Fibroblast of mammary gland (primary cell): Measurements from ENCODE around the gene ANKRD49.
A peak's percentile ranks its signal among the peaks of the same experiment; 100 is the strongest.

ENCODE experiments used
- DNase-seq: peaks from one replicate; pipeline ENCODE4 v3.0.0-alpha.2; 2010; ENCODE audit warnings: low read depth
- H3K4me3 ChIP-seq: 2 replicates; pipeline ENCODE4 v1.5.1; 2011; ENCODE audit warnings: low read depth, mild to moderate bottlenecking, low read length, moderate library complexity; ENCODE audit not compliant: control insufficient read depth
- CTCF ChIP-seq: conservative IDR thresholded peaks from 2 replicates; pipeline ENCODE4 v1.5.1; 2011; ENCODE audit warnings: low read depth, low read length, inconsistent platforms; ENCODE audit not compliant: control insufficient read depth, insufficient read depth

The ANKRD49 gene

DNA sequence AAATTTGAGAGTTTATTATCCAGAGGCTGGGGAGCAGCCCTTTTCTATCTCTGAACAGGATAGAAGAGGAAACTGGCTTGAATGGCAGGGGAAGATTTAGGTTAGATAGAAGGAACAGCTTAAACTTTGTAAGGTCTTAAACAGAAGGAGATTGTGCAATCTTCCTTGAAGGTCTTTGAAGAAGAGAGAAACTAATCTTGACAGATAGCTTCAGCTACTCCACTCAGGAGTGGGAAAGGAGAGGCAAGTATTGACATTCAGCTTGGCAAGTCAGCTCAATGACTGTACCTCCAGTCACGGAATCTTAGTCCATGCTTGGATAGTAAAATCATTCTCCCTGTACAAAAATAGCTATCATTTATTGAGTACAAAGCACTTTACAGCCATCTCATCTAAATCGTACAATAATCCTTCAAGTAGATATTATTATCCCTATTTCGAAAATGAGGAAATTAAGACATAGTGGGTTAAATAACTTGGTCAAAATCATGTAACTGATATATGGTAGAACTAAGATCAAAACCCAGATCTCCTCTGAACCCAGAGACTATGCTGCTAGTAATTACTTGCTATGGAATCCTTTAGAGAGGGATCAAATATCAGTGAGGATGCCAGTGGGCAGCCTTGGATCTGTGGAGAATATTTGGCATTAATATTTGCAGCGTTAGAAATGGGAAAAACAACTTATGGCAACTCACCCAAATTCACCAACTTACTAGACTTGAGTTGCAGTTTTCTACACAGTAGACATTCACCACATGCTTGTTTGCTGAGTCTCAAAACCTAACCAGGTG, 33.1 kb downstream of the ANKRD49 start:
- no peak for TF ChIP-seq CTCF
- no peak overlapping the region for H3K4me3 ChIP-seq
- DNase-seq: peak; percentile 10

DNA sequence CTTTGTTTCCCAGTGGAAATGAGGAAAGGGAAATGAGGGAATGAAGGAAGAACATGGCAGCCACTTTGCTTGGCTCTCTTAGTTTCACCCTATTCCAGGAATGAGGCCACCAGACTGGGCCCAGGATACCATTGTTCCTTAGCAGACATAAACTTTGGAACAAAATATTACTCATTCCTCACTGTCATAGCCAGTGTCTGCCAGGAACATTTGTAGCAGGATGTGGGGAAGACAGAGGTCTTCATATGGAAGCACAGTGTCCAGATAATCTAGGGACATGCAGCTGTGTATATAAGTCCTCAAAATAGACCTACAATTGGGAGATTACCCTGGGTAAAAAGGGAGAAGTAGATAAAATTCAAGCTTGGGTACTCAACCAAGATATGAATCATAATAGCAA, 34.8 kb downstream of the ANKRD49 start:
- no peak overlapping the region for H3K4me3 ChIP-seq
- no peak for TF ChIP-seq CTCF
- peak; percentile 25 for DNase-seq

GRCh38 chr11:94532211-94532610, 38.4 kb downstream of the ANKRD49 start:
- no peak for DNase-seq
- no peak for TF ChIP-seq CTCF
- no peak overlapping the region for H3K4me3 ChIP-seq

DNA sequence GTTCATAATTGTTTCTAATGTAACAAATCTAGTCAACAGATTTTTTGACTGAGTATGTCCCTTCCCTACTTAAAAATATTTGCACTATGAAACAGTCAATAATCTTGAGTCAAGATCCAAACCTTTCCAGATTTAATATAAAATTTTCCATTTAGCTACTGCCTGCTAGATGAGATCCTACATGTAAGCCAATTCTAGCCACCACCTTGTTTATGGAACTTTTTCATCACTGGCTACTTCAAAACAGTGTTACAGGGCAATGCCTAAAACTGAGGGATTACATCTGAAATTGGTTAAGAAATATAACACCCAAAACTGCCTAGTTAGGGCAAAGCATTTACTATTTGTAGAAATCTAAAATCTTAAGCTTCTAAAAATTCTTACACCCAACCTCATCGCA, 39.4 kb downstream of the ANKRD49 start:
- no peak for TF ChIP-seq CTCF
- DNase-seq: no peak
- no peak overlapping the region for H3K4me3 ChIP-seq

DNA sequence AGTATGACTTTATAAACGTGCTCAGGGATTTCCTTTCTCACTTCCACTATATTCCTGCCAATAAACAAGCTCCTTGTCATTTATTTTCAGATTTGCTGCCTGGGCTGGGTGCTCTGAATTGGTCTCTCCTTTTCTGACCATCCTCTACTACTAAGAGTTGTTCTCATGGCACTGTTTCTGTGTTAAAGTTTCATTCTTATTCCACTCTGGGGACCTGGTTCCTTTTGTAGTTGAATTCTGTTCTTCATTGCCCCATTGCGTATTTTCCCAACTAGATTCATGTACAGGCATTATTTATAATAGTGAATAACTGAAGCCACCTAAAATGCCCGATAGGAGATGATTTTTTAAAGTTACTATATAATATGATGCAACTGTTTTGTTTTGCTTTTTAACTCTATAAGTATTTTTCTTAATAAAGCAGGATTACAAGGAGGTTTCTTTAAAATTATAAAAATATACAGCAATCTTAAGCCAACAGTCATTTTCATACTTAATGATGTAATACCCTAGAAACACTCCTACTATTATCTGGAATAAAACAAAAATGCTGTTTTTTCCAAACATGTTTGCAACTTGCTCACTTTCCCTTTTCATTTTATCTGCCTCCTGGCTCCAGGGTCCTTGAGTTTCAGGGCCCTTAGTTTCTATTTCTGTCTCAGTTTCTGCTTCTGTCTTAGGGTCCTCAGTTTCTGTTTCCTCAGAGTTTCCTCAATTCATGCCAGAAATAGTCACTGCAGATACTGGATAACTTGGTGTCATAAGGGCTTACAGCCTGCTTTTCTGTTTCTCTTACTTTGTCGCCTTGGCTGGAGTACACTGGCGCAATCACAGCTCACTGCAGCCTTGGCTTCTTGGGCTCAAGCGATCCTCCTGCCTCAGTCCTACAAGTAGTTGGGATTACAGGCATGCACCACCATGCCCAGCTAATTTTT, 40.2 kb downstream of the ANKRD49 start:
- DNase-seq: no peak
- no peak overlapping the region for H3K4me3 ChIP-seq
- TF ChIP-seq CTCF: no peak

DNA sequence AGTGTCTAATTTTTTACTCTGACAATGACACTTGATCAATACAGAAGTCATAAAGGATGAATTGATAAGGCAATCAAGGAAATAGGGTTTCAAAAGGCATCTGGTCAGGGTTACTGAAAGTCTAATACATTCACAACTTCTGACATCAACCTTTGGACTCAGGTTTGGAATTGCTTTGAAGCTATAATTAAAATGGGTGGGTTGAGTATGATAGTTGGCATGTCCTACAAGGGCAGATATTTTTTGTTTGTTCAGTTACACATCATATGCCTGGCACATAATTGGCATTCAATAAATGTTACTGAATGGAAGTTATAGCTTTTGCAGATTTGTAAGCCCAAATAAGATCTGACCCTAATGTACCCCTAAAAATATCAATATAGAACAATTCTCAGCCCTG, 42.6 kb downstream of the ANKRD49 start:
- DNase-seq: no peak
- no peak for TF ChIP-seq CTCF
- no peak overlapping the region for H3K4me3 ChIP-seq
